ENCODE measurements around the gene USH1G.
"Not testable (repeated sequence)": the region's sequence is repeated elsewhere in the genome, so short reads cannot be mapped to it uniquely, and the experiment has no call there.

USH1G gene

GRCh38 chr17:74925242-74925641 lies 2.2 kb upstream of the USH1G start:
- DNase-seq = no peak

- no peak for DNase-seq
These were observed 1.3 kb upstream of the USH1G start, which contains the start of gene OTOP2 for GRCh38 chr17:74924250-74924948. Gene OTOP2 (plus strand): TSS chr17:74924273. CDS start chr17:74924633, 360 bp downstream.

GRCh38 chr17:74923538-74924249 lies 639 bp upstream of the USH1G start:
- no peak for DNase-seq

GRCh38 chr17:74922172-74922571 lies 883 bp downstream of the USH1G start:
- DNase-seq = no peak

GRCh38 chr17:74921769-74922168 lies 1.3 kb downstream of the USH1G start:
- no peak for DNase-seq

GRCh38 chr17:74921026-74921681 lies 1.9 kb downstream of the USH1G start:
- no peak for DNase-seq

- DNase-seq = no peak
These were observed 2.4 kb downstream of the USH1G start for GRCh38 chr17:74920642-74921025.

- no peak for DNase-seq
These were observed 2.8 kb downstream of the USH1G start for GRCh38 chr17:74920306-74920620.

- no peak for DNase-seq
These were observed 3.4 kb downstream of the USH1G start for GRCh38 chr17:74919440-74920305.

- DNase-seq = no peak
These were observed 4.1 kb downstream of the USH1G start for GRCh38 chr17:74918906-74919305.

- DNase-seq = no peak
These were observed 5.6 kb downstream of the USH1G start for GRCh38 chr17:74917430-74917829.

- no peak for DNase-seq
These were observed 6.2 kb downstream of the USH1G start for GRCh38 chr17:74916851-74917199.

GRCh38 chr17:74916136-74916850 lies 6.8 kb downstream of the USH1G start:
- no peak for DNase-seq

GRCh38 chr17:74911423-74911822 lies 11.6 kb downstream of the USH1G start:
- not testable (repeated sequence) for DNase-seq

GRCh38 chr17:74909097-74909496 lies 14.0 kb downstream of the USH1G start:
- not testable (repeated sequence) for DNase-seq

GRCh38 chr17:74907012-74907411 lies 16.0 kb downstream of the USH1G start:
- DNase-seq = no peak

GRCh38 chr17:74906214-74906793 lies 16.8 kb downstream of the USH1G start:
- not testable (repeated sequence) for DNase-seq

- no peak for DNase-seq
These were observed 18.2 kb downstream of the USH1G start for GRCh38 chr17:74904687-74905409.

GRCh38 chr17:74903671-74904070 lies 19.4 kb downstream of the USH1G start:
- DNase-seq = no peak

- no peak for DNase-seq
These were observed 20.0 kb downstream of the USH1G start for GRCh38 chr17:74903034-74903433.

GRCh38 chr17:74901353-74902135 lies 21.5 kb downstream of the USH1G start:
- no peak for DNase-seq

Data from DMS 273 treated with DMSO at 0.1 percent for 48 hours (cell line).